ENCODE data around the gene TMEM252. TPM values are rescaled to one million over a fixed set of nuclear protein-coding genes. Genes with fewer than 3 reads are reported as not detected.

TMEM252 gene
- total and polyA plus RNA-seq, 2 donors (not counting 1 experiment from before 2014, with no cell fraction given): not detected

DNA sequence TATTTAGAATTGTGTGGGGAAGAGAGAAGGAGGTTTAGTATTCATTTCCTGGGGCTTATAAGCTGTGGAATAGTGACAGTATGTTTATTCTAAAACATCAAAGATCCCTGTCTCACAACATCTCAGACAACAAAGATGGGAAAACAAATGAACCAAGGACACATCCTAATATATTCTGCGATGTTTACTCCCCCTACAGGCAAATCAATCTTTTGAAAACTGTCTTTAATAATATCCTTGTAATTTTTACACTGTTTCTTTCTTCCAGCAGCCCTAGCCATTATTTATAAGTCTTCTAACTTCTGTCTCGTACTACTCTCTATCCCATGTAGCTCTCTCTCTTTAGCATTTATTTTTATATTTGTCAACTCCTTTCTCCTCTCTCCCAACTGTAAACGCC, 33.5 kb upstream of the TMEM252 start:
- Histone ChIP-seq H3K4me2 (replicated peaks; ENCODE audit: low read depth, low read length, poor library complexity, severe bottlenecking) (no peak overlapping the region), H3K36me3 (replicated peaks in 1 of 2; ENCODE audit: control extremely low read depth in 1 of 2, control insufficient read depth in 1 of 2, extremely low read depth in 1 of 2, insufficient read depth in 2 of 2, low read length in 1 of 2) (no peaks in the 10 kb centered on the region), H3K4me1 (ENCODE audit: control insufficient read depth in 2 of 2, insufficient read depth in 2 of 2, low read length in 2 of 2) (peaks cover 18 to 20% of the 10 kb centered on the region in 2 donors), H3K9me3 (ENCODE audit: control extremely low read depth in 1 of 3, control insufficient read depth in 2 of 3, insufficient read depth in 1 of 3, low read length in 2 of 3) (peaks cover 0 to 8% (median 7%) of the 10 kb centered on the region in 3 donors), H3K79me2 (ENCODE audit: control insufficient read depth, insufficient read depth, low read length) (no peaks in the 10 kb centered on the region), H3K27ac (ENCODE audit: low read length in 2 of 2) (no peak overlapping the region), H3K27me3 (replicated peaks in 1 of 4; ENCODE audit: control extremely low read depth in 1 of 4, control insufficient read depth in 3 of 4, insufficient read depth in 4 of 4, low read length in 3 of 4) (no peaks in the 10 kb centered on the region), H3K4me3 (ENCODE audit: control extremely low read depth in 1 of 5, extremely low read depth in 1 of 5, insufficient read depth in 1 of 5, low read depth in 2 of 5, low read length in 4 of 5) (no peak overlapping the region), H4K20me1 (ENCODE audit: control insufficient read depth, insufficient read depth, low read length, poor library complexity, severe bottlenecking) (no peaks in the 10 kb centered on the region), H3K9ac (ENCODE audit: low read length) (no peak overlapping the region), H2AFZ (ENCODE audit: insufficient read depth, low read depth, low read length, poor library complexity, severe bottlenecking) (no peak overlapping the region)
- DNase-seq: no peak
- WGBS (ENCODE audit: insufficient coverage): 80% methylated on average over 2 of the region's 3 CpGs
- H3K4me1 Mint-ChIP-seq: peaks cover 23% of the 10 kb centered on the region
- TF ChIP-seq, protein P1, sequence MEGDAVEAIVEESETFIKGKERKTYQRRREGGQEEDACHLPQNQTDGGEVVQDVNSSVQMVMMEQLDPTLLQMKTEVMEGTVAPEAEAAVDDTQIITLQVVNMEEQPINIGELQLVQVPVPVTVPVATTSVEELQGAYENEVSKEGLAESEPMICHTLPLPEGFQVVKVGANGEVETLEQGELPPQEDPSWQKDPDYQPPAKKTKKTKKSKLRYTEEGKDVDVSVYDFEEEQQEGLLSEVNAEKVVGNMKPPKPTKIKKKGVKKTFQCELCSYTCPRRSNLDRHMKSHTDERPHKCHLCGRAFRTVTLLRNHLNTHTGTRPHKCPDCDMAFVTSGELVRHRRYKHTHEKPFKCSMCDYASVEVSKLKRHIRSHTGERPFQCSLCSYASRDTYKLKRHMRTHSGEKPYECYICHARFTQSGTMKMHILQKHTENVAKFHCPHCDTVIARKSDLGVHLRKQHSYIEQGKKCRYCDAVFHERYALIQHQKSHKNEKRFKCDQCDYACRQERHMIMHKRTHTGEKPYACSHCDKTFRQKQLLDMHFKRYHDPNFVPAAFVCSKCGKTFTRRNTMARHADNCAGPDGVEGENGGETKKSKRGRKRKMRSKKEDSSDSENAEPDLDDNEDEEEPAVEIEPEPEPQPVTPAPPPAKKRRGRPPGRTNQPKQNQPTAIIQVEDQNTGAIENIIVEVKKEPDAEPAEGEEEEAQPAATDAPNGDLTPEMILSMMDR (IDR thresholded peaks at IDR 0.05): no peak
- TF ChIP-seq EZH2 (IDR thresholded peaks at IDR 0.05; ENCODE audit: borderline replicate concordance, insufficient read depth, low read depth, low read length, poor library complexity, severe bottlenecking): no peak
- peaks cover 7% of the 10 kb centered on the region for H3K9me3 Mint-ChIP-seq (ENCODE audit: insufficient read depth)
- ATAC-seq (ENCODE audit: low read depth): no peak
- ChIA-PET POLR2A (no interaction called here), CTCF (interaction anchor here (0.7 to 2.3 kb wide), 10 partner anchors 11 to 454 kb away, joined by 3 to 11 read pairs (median 5); no protein-coding TSS in a partner anchor)
- intact Hi-C loops (cut with micrococcal nuclease): no loop called here
- no peaks in the 10 kb centered on the region for H3K27me3 Mint-ChIP-seq
- H3K4me3 Mint-ChIP-seq: no peak overlapping the region
- no peak overlapping the region for H3K27ac Mint-ChIP-seq

DNA sequence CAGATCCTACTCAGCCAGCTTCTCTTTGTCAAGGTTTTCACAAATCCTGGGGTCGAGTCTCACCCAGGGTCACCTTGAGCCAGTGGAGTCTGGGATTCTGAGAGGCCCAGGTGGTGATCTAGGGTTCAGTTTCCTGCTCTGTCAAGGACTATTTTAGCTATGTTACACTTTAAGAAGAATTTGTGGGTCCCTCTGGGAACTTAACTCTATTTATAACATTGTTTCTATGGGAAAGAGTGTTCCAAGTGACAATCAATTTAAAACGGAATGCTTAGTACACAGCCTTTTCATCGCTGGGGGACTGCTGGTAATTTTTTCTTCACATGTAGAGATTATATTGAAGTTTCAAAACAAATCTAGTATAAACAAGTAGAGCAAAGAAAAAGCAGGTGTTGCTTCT, 26.9 kb upstream of the TMEM252 start:
- Mint-ChIP-seq H3K4me1 (peaks cover 4% of the 10 kb centered on the region), H3K27ac (no peak overlapping the region), H3K27me3 (peaks cover 12% of the 10 kb centered on the region), H3K9me3 (ENCODE audit: insufficient read depth) (peaks cover 7% of the 10 kb centered on the region), H3K4me3 (no peak overlapping the region)
- Histone ChIP-seq H4K20me1 (ENCODE audit: control insufficient read depth, insufficient read depth, low read length, poor library complexity, severe bottlenecking) (no peaks in the 10 kb centered on the region), H3K4me1 (ENCODE audit: control insufficient read depth in 2 of 2, insufficient read depth in 2 of 2, low read length in 2 of 2) (no peaks in the 10 kb centered on the region), H3K79me2 (ENCODE audit: control insufficient read depth, insufficient read depth, low read length) (no peaks in the 10 kb centered on the region), H3K4me3 (ENCODE audit: control extremely low read depth in 1 of 5, extremely low read depth in 1 of 5, insufficient read depth in 1 of 5, low read depth in 2 of 5, low read length in 4 of 5) (no peak overlapping the region), H3K9ac (ENCODE audit: low read length) (no peak overlapping the region), H3K27me3 (replicated peaks in 1 of 4; ENCODE audit: control extremely low read depth in 1 of 4, control insufficient read depth in 3 of 4, insufficient read depth in 4 of 4, low read length in 3 of 4) (peaks cover 0 to 3% (median 0%) of the 10 kb centered on the region in 4 experiments), H3K27ac (ENCODE audit: low read length in 2 of 2) (no peak overlapping the region), H2AFZ (ENCODE audit: insufficient read depth, low read depth, low read length, poor library complexity, severe bottlenecking) (no peak overlapping the region), H3K9me3 (ENCODE audit: control extremely low read depth in 1 of 3, control insufficient read depth in 2 of 3, insufficient read depth in 1 of 3, low read length in 2 of 3) (peaks cover 0 to 8% (median 7%) of the 10 kb centered on the region in 3 donors), H3K36me3 (replicated peaks in 1 of 2; ENCODE audit: control extremely low read depth in 1 of 2, control insufficient read depth in 1 of 2, extremely low read depth in 1 of 2, insufficient read depth in 2 of 2, low read length in 1 of 2) (no peaks in the 10 kb centered on the region), H3K4me2 (replicated peaks; ENCODE audit: low read depth, low read length, poor library complexity, severe bottlenecking) (no peak overlapping the region)
- intact Hi-C loops (cut with micrococcal nuclease): loop anchor here (5.0 kb wide), 1 partner anchor 225 kb away; no protein-coding TSS in a partner anchor
- TF ChIP-seq, protein P1 (IDR thresholded peaks at IDR 0.05): no peak
- TF ChIP-seq EZH2 (IDR thresholded peaks at IDR 0.05; ENCODE audit: borderline replicate concordance, insufficient read depth, low read depth, low read length, poor library complexity, severe bottlenecking): no peak
- ATAC-seq (ENCODE audit: low read depth) (no peak), DNase-seq (no peak)
- CTCF ChIA-PET: interaction anchor here (0.7 to 3.1 kb wide), 25 partner anchors 8 to 624 kb away, joined by 3 to 22 read pairs (median 5); a partner anchor contains a TSS
- POLR2A ChIA-PET: no interaction called here
- no CpG with 5 or more reads among the region's 3 CpGs for WGBS (ENCODE audit: insufficient coverage)
